LoVo (cell line): Measurements from ENCODE around the gene SYT17.

ENCODE experiments used
- DNase-seq: peaks from one replicate; pipeline ENCODE4 v3.0.0-alpha.2; 2016; ENCODE audit warnings: low spot score

Gene SYT17

DNA sequence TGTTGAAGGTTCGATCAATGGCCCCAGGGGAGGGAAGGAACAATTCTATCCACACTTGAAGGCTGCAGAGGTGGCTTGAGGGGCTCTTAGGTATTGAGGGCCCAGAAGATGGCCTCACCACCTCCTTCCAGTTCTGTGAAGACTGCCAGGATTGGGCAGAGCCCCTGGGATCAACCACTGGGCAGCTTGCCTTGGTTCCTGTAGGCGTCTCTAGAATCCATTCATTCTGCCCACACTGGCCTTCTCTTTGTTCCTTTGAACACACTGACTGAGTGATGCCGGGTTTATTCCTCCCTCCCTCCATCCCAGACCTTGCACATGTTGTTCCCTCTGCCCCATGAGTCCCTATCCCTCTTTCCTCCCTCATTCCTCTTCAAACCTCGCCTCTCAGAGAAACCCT lies 50.5 kb downstream of the SYT17 start:
- DNase-seq = no peak

DNA sequence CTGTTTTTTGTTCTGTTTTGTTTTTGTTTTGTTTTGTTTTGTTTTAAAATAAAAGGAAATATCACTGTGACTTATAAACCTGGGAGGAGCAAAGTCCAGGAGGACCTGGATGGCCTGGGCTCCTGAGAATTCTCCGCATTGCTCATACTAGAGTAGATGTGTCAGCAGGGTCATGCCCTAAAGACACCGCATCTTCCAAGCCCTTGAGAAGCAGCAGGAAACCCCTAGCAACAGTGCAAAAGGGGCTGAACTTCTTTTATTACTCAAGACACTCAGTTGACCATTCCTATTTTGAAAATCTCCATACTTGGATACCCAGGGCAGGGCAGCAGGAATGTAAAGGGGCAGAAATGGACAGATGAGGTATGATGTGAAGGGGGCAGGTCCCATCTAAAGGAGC lies 51.8 kb downstream of the SYT17 start:
- DNase-seq = no peak

DNA sequence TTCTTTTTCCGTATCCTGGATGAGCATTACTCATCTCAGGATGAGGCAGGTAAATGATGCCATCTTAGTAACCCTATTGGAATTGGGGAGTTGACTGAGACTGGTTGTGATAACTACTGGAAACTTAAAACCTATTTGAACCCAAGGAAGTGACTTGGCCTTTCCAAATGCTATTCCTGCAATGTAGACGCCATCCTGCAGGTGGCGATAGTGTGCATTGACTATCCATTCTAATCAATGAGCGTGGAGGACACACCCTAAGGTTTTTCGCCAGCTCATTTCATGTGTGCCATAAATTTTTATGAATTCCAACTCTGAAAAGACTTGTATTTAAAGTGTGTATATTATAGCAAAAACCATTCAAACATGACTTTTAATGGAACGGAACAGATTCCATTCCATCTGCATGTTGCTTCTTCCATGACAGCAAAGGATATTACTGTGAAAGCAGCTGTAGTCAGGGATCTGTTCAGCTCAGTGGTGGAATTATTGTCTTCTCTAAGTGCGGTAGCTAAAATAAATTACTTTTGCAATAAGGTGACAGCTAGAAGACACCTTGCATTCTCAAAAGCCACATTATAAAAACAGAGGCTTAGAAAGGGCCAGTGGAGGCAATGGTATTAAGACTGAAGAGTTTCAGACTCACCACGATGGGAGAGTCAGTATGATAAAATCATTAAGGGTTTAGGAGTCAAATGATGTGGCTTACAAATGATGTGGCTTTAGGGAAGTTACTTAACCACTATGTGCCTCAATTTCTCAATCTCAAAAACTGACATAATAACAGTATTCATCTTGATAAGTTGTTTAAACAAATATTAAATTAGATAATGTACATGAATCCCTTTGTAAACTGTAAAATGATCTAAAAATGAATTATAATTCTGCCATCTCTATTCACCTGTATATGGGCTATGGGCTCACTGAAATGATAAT lies 55.5 kb downstream of the SYT17 start:
- DNase-seq = peak; percentile 42

DNA sequence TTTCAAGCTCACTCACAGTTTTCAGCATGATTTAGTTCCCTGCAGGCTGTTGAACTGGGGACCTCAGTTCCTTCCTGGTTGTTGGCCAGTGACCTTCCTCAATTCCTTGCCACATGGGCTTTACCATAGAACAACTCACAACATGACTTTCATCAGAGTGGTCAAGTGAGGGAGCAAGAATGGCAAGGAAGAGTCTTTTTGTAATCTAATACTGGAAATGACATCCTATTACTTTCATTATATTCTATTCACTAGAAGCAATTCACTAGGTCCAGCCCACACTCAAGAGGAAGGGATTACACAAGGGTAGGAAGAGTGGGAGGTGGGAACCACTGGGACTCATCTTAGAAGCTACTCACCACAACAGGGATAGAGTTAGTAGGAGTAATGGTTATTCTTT lies 57.6 kb downstream of the SYT17 start:
- no peak for DNase-seq

DNA sequence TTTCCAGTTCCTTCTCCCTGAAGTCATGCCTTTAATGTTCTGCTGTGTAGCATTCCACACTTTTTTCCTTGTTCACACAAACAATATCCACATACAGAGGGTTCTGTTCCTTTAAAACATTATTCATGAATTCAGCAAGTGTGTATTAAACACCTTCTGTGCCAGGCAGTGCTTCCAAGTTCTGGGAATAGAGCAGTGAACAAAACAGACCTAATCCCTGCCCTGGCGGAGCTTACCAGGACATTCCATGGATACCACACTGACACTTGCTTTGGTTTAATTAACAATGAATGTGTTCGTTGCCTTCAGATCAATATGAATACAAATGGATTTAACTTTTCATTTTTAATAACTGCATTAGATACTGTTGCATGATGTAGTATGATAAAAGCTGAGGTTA lies 59.6 kb downstream of the SYT17 start:
- no peak for DNase-seq

DNA sequence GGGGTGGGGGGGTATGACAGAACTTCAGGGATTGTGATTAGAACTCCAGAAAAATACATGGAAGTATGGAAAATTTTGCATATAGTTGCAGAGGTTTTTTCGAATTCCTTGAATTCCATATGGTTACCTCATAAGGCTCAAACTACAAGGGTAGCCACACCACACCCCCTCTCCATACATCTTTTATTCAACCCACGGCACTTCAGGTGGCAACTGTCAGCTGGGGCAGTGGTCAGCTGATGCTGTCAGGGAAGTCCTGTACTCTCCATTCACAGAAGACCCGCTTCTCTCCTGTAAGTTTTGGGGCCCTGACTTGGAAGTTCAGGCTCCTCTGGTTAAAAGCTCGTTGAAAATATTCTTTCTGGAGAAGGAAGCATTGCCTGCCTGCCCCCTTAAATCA lies 60.0 kb downstream of the SYT17 start:
- no peak for DNase-seq

DNA sequence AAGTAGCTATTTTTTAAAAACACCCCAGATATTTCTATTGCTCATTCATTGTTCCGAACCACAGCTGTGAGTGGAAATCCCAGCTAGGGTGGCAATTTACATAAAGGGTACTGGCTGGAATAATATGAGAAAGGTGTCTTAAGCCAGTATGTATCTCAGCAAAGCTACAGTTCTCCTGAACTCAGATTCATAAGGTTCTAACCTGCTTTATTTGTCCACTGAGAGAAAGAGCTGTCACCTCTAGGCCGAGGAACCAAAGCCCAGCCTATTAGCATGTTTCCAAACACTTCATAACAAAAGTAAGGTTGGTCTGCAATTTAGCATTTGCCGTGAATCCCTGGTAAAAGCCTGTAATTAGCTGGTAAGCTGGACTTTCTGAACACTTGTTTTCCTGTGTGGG lies 60.5 kb downstream of the SYT17 start:
- DNase-seq = no peak

DNA sequence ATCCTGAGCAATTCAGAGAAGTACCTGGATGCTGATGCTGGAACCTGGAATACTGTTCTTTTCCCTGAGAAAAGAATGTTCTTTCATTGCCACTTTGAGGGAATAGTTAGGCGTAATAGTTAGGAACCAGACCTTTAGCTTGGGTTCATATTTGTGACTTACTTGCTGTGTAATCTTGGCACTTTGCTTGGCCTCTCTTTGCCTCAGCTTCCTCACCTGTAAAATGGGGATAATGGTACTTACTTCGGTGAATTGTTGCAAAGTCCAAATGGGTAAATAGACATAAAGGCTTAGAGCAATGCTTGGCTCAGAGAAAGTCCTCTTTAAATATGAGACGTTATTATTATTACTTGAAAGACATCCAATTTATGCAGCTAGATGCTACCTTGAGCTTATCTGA lies 62.5 kb downstream of the SYT17 start:
- DNase-seq = no peak

DNA sequence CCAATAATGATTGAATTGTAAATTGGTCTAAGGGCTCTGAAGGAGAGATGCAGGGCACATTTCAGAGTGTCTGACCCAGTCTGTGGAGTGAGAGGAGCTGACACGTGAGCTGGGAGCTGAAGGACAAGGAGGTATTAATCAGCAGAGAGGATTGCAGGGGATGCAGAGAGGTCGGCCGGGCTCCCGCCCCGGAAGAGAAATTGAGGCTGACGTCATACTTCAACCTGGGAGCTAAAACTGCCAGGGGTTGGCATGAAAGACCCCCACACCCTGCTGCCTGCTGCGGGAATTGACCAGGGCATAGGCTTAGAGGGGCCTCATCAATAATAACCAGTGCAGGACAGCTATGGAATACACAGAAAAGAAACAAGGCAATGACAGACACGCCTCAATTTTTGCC lies 63.8 kb downstream of the SYT17 start:
- no peak for DNase-seq

DNA sequence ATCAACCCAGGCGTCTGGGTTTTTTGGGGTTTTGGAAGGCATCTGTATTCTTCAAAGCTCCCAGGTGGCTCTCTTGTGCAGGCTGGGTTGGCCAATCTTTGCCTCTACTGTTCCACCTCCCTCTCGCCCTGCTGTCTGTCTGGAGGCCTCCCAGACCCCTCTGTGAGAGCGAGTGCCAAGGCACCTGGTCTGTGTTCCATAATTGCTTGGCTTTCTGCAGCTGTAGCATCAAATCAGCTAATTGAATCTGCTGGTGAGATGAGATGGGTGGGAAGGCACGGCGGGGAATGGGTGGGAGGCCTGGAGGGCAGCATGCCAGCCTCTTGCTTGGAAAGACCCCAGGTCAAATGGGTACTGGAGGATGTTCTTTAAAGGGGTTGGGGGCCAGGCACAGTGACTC lies 64.9 kb downstream of the SYT17 start:
- DNase-seq = no peak

DNA sequence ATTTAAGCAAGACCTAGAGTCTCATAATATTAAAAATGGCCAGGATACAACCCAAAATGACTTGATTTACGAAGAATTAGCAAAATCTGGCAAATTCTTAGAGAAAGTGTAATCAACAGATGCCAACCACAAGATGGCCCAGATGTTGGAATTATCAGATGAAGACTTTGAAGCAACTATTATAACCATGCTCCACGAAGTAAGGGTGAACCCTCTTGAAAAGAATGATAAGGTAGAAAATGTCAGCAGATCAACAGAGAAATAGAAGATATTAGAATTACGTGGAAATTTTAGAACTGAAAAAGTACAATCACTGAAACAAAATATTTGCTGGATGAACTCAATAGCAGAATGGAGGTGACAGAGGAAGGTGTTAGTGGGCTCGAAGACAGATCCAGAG lies 67.4 kb downstream of the SYT17 start:
- DNase-seq = no peak

DNA sequence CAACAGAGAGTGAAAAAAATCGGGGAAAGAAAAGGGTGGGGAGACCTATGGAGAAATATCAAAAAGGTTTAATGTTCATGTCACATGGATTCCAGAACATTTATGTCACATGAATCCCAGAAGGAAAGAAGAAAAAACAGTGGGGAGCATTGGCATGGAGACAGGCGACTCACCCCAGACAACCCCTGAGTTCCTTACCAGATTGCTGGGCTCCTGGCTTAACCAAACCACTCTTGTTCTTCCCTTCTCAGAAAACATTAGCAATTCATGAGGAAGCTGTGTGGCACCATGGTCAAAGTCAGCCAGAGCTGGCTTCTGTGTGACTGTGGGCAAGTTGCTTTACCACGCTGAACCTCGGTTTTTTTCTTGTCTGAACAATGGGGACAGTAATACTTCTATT lies 67.8 kb downstream of the SYT17 start:
- no peak for DNase-seq

DNA sequence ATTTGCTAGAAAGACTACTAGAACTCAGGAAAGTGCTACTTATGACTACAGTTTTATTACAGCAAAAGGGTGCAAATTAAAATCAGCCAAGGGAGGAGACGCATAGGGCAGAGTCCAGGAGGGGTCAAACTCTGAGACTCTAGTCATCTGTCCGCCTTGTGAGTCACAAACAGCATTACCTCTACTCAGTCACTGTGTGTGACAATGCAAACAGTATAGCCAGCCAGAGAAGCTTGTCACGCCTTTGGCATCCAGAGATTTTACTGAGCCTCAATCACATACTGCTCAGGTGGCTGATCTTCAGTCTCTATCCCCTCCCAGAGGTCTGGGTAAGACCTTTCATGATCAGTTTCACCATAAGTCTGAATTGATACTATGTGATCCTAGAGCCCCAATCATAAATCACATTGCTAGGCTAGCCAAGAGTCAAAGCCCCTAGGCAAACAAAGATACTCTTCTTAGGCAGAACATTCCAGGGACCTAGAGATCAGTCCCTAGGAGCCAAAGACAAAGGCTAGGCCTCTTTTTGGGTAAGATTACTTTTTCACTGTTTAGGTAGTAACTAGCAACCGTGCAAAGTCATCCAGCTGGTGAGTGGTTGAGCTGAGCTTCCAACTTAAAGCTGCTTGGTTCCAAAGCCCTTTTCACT lies 68.6 kb downstream of the SYT17 start:
- peak; percentile 83 for DNase-seq

DNA sequence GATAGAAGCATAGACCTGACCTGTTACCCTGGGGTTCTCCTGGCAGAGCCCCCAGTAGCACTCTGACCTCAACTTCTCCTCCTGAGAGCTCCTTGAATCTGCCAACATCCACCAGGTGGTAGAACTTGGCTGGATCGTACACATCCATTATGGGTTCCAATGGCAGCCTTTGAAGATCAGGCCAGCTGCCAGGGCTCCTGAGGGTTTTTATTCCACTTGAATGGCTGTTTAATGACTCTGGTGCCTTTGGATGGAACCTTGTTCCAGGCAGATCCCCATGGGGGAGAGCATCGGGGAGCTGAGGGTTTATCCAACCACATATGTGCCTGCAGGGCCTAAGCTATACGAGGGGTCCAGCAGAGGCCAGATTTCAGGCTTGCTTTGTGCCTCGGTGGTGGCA lies 70.4 kb downstream of the SYT17 start:
- no peak for DNase-seq

DNA sequence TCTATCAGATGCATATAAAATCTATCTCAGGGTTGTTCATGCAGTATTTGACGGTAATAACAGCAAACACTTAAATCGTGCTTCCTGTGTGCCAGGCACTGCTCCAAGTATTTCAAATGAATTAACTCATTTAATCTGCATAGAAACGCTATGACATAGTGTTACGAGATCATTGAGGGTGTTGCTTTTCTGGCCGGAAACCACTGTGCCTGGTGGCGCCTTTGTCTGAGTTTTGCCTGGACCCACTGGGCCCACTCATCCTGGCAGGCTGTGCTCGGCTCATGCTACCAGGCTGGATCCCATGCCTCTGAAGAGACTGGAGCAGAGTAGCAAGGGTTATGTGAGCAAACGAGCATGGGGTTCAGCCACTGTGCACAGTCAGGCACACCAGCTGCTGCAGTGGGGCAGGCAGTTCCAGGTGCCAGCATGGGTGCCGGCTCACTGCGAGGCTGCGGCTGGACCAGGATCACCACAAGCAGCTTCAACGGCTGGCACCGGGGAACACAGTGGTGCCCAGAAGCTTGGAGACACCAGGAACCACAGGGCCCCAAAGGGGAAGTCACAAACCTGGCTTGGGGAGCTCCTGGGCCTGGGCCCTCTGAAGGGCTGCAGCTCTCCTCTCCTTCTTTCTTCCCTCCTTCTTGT lies 71.6 kb downstream of the SYT17 start:
- DNase-seq = no peak

DNA sequence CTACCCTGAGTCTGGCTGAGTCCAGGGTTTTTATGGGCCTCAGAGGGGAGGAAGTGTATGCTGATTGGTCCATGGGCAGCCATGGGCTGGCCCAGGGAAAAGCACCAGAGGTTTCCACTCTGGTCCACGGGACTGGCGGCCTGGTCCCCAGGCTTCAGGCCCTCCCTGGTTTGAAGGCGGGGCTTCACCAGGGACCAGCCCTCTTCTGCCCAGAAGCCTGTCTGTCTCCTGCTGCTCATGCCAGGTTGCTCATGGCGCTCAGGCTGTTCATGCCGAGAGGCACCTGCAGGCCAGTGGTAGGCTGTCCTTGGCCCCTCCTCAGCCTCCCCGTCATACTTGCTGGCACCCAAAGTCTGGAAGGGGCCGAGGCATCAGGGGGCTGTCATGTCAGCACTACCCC lies 72.5 kb downstream of the SYT17 start:
- no peak for DNase-seq

DNA sequence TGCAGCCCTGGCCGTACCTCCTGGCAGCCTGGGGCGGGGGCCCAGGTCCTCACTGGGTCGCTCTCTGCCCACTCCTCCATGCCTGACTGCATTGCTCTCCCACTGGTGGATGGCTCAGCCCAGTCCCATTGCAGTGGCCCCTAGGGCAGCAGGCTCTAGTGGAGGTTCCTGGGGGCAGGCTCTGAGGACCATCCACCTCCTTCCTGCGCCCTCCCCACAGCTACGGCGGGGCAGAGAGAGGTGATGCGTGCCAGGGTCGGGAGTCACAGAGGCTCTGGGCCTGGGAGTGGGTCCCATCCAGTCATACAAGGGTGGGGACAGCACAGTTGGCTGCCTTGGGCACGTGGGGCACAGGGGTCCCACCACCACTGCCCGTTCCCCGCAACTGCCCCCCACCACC lies 73.5 kb downstream of the SYT17 start:
- DNase-seq = no peak

DNA sequence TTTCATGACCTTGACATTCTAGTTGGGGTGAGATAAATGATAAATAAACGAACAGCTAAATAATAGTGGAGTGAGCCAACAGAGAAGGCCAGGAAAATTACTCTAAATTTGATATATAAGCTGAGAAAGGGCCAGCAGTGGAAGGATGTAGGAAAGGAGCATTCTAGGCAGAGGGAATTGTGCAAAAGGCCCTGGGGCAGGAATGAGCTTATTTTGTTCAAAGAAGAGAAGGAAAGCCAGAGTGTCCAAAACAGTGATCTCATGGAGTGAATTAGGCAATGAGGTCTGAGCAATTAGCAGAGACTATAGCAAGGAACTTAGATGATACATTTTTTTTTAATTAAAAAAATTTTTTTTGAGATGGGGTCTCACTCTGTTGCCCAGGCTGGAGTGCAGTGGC lies 74.1 kb downstream of the SYT17 start:
- no peak for DNase-seq

DNA sequence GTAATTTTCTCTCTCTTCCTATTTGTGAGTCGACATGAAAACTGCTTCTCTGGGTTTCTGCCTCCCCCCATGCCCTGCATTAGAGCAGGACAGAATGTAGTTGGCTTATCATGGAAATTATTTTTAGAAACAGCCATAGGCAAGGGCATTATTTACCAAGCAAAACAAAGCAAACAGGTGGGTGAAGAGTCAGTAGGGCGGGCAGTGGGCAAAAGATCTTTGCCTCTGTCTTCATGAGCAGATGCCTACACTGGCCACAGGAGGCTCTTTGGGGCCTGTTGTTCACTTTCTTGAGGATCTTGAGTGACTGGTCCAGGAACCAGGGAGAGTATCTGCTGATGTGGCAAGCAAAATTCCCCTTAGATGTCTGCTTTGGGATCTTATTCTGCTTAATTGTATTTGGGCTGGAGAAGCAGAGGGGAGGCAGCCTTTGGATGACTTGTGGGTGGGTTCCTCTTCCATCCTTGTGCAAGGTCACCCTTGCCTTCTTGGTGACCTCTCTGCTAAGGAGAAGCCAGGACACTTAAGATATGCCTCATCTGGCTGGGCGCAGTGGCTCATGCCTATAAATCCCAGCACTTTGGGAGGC lies 75.0 kb downstream of the SYT17 start:
- DNase-seq = no peak

DNA sequence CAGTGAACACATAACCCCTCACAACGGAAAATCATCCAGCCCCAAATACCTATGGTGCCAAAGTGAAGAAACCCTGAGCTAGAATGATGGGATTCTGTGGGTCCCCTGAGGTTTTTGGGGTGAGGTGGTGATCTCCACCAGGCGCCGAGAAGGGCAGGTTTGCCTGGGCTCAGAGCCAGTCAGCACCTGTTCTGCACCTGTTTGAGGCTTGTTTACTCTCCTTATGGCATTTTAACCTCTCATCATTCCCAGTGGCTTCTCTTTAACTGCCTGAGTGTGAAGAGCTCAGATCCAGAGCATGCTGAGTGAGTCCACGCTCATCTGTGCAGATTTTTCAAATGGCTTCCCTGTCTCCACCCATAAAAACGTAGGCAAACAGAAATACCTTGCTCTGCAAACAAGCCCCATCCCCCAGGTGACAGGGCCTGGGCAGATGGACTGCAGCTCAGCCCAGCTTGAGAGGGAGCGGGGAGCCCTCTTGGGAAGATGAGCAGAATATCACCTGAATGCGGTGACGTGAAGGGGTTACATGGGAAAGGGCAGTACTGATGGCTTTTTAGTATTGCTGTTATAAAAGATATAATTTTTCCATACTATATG lies 77.4 kb downstream of the SYT17 start:
- no peak for DNase-seq

DNA sequence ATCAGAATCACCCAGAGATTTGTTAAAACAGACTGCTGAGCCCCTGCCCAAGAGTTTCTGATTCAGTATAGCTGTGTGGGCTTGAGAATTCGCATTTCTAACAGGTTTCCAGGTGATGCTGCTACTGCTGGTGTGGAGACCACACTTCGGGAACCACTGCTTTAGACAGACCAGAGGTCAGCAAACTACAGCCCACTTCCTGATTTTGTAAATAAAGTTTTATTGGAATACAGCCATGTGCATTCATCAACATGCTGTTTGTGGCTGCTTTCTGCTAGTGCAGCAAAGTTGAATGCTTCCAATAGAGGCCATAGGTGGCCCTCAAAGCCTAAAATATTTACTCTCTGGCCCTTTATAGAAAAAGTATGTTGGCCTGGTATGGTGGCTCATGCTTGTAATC lies 84.9 kb downstream of the SYT17 start:
- DNase-seq = no peak

DNA sequence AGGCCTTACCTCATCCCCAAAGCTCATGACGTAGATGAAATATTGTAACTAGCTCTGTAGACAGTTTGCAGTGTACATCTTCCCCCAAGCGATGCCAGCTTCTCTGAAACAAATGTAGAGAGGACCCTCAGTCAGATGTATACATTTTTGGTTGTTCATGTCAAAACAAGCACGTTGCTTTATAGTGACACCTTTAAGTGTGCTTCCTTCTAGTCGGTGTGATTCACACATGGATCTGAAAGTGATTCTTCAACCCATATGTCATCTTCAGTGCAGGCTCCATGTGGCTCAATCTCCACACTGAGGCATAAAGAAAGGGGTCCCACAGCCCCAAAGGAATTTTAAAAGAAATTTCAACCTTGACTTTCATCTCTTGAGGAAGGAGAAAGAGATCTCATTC lies 86.6 kb downstream of the SYT17 start:
- no peak for DNase-seq
